CMK (cell line): ENCODE data around the gene CNTNAP2.

ENCODE experiments used
- DNase-seq: peaks from one replicate; pipeline ENCODE4 v3.0.0-alpha.2; 2010; ENCODE audit warnings: low read depth

CNTNAP2 gene

GRCh38 chr7:147485660-147486210 lies 1369.1 kb downstream of the CNTNAP2 start:
- DNase-seq = no peak

- no peak for DNase-seq
These were observed 1376.0 kb downstream of the CNTNAP2 start for GRCh38 chr7:147492606-147493005.

- DNase-seq = no peak
These were observed 1379.6 kb downstream of the CNTNAP2 start for GRCh38 chr7:147496209-147496608.

DNA sequence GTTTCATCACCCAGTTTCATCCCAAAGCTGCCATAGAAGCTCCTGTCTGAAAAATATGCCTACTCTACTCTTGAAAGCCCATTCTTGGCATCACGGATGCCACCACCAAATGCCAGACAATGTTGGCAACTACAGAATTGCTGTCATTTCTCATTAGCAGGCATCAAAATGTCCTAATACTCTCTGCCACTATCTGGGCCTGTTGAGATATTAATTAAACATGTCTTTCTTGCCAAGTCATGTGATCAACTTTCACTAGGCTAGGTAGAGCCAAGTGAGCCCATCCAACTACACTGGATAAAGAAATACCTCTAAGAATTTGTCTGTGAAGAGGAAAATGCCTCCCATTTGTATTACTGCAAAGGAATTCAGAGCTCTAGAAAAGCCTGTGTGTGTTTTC lies 1380.6 kb downstream of the CNTNAP2 start:
- no peak for DNase-seq

DNA sequence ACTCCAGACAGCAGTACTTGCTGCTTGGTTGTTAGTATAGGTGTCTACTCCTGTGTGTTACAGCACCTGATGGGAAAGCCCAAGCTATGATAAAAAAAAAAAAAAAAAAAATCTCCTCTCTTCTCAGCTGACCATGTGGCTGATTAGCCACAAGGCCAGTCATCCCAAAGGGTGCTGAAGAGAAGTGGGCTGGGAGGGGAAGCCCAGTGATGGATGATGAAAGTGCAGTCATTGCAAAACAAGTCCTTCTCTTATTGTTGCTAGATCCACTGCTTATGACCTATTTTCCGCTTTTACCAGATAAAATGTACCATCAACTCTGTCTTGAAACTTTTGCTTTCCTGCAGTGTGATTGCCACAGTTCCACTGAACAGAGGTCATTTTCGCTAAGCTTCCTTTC lies 1381.5 kb downstream of the CNTNAP2 start:
- DNase-seq = no peak

DNA sequence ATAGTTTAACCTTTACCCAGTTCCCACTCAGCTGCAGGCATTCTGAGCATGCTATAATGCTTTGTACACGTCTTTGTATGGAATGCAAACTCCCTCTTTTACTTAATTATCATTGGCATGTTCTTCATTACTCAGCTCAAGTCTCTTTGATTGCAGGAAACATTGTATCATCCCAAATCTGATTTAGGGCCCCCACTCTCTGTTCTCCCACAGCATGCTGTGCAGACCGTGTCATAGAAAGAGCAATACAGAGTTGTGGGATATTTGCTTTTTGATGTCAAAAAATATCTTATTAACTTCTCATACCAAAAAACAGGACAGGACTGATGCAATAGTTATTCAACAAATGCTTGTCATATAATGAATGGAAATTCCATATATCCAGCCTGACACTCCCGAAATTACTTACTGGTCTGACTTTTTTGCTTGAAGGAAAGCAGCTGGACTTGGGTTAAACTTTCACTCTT lies 1392.5 kb downstream of the CNTNAP2 start:
- no peak for DNase-seq

- DNase-seq = no peak
These were observed 1393.1 kb downstream of the CNTNAP2 start for GRCh38 chr7:147509541-147510200.

DNA sequence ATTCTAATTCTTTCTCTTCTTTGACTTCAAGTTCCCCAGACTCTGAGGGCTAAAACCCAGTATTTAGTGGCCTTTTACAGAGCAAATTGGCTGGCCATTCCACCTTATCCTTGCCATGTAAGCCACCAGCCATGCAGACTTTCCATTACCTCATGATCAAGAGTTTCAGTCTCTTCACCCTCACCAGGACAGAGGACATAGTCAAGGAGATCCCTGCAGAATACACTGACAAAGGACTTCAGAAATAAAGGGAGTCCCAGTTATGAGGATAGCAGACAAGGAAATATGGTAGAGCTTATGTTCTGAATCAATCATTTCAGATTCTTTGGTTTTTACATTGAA lies 1393.6 kb downstream of the CNTNAP2 start:
- DNase-seq = no peak

DNA sequence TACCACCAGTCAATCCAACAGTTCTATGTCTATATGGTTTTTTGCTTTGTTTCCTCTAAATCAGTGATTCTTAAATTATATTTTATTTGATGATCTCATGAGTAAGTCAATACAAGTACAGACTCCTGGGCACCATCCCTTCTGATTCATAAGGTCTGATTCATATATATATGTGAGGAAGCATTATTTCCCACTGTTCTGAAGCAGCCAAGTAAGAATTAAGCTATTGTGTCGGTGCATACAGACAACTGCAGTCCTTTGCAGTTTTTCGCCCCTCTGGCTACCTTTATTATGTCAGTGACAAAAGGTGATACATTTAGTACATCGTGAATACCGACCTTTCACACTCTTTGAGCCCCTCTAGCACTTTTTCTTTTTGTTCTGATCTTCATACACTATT lies 1394.3 kb downstream of the CNTNAP2 start:
- DNase-seq = no peak

DNA sequence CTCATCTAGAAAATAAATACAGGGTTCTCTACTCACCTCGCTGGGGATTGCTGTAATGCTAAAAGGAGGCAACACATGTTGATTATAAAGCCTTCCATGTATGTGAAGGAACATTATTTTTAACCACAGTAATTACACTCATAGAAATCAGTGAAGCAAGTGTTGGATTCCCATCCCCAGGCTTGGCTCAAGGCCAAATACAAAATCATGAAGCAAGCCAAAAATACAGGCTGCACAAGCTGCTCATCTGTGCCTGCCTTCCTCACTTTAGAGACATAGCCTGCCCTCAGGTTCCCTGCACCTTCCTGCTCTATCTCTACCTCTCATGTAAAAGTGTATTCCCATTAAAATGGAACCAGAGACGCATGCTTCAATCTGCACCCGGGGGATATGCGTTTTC lies 1396.8 kb downstream of the CNTNAP2 start:
- DNase-seq = no peak

- DNase-seq = no peak
These were observed 1399.8 kb downstream of the CNTNAP2 start for GRCh38 chr7:147516391-147516790.

GRCh38 chr7:147519062-147519461 lies 1402.5 kb downstream of the CNTNAP2 start:
- no peak for DNase-seq

DNA sequence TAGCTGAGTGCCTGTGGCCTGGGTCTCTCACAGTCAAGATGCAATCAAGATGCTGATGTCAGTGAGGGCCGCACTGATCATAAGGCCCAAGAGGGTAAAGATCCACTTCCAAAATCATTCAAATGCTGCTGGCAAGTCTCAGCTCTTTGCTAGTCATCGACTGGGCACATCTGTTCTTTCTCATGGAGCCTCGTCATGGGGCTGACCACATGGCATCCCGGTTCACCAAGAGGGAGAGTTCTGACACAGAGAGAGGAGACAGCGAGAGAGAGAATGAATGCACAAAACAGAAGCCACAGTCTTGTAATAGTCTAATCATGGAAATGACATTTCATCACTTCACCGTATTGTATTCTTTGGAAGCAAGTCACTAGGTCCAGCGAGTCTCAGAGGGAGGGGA lies 1406.5 kb downstream of the CNTNAP2 start:
- DNase-seq = no peak

DNA sequence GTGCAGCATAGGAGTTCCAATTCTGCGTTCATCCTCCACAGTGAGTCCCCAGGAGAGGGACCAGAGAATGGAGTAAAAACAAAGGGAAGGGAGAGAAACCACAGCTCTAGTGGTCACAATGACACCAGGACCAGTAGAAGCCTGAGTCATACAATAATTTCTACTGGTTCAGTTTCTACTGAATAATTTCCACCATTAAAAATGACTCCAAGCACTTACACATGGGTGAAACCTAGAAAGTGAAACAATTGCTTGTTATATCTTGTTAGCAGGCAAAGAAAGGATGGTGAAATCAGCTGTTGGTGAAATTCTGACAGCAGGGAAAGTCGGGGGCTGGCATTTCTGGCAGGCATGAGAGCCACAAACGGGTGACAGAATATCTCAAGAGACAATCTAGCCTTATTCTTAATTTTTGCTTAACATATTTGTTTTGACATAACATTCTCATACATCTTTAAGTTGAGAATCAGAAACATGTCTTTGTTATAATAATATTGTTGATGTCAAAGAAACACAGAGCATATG lies 1408.2 kb downstream of the CNTNAP2 start:
- DNase-seq = no peak

DNA sequence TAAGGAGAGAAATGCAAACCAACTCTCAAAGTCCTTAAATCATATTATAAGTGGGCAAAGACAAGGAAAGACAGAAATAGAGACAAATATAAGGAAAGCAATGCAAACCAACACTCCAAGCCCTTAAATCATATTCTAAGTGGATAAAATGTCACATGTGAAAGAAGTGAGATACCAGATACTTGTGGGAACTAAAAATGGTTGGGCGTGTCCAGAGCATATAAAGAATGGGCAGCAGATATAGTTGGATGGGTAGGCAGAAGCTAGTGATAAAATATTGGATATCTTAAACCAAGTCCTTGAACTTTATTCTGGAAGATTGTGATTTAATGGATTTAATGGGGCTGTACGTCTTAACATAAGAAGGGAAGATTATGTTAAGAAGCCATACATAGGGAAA lies 1408.7 kb downstream of the CNTNAP2 start:
- no peak for DNase-seq

GRCh38 chr7:147535701-147536111 lies 1419.1 kb downstream of the CNTNAP2 start:
- no peak for DNase-seq

GRCh38 chr7:147539685-147540084 lies 1423.1 kb downstream of the CNTNAP2 start:
- DNase-seq = no peak

DNA sequence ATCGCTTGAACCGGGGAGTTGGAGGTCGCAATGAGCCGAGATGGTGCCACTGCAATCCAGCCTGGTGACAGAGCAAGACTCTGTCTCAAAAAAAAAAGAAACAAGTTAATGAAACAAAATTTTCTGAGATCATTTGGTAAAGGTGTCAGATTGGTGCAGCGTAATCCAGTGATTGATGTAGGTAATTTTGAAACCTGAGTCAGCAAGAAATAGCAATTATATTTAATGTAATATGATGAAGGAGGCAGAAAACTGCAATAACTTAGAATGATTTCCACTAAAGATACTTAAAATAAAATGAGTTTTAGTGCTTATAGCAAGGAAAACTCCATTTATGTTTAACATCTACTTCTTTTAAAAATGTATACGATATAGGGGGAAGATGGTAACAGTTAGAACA lies 1424.1 kb downstream of the CNTNAP2 start:
- no peak for DNase-seq

GRCh38 chr7:147541261-147541660 lies 1424.7 kb downstream of the CNTNAP2 start:
- DNase-seq = no peak

DNA sequence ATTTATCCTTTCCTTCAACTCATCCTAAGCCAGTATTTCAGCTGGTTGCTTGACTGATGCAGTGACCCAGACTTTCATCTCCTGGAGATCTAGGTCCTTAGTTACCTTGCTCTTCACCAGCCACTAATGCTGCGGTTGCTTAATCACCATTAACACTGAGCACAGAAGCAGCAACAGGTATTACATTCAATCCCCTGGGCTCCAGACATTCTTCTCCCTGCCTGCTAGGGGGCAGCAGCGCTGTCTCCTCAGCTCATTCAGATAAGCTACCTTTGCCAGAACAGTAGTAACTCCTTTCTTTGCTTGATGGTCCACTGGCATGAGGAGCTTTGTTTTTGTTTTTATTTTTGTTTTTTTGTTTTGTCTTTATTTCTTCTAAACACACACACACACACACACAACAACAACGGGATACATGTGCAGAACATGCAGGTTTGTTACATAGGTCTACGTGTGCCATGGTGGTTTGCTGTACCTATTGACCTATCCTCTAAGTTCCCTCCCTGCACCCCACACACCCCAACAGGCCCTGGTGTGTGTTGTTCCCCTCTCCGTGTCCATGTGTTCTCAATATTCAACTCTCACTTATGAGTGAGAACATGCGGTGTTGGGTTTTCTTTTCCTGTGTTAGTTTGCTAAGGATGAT lies 1430.8 kb downstream of the CNTNAP2 start:
- DNase-seq = peak; percentile 0

- no peak for DNase-seq
These were observed 1439.7 kb downstream of the CNTNAP2 start for GRCh38 chr7:147556317-147556716.

DNA sequence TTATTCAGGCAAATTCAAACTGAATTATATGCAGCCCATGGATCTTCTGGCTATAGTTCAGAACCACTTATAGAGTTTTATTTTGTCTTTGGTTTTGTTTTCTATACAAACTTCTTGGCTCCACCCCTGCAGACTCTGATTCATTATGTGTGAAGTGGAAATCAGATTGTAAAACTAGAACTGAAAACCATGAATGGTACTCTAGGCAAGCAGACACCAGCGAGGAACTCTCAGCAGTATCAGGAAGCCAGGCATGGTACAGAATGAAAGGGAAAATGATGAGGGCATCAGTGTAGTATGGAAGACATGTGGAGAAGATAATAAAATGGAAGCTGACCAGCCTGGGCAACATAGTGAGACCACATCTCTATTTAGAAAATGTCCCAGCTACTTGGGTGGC lies 1447.1 kb downstream of the CNTNAP2 start:
- no peak for DNase-seq

- DNase-seq = no peak
These were observed 1448.3 kb downstream of the CNTNAP2 start for GRCh38 chr7:147564786-147565476.
